ENCODE results near the gene TAOK1. TPM values are rescaled to one million over a fixed set of nuclear protein-coding genes. Genes with fewer than 3 reads are reported as not detected.
A peak's percentile ranks its signal among the peaks of the same experiment; 100 is the strongest.

Gene TAOK1
- total RNA-seq, 1 donor from 2014 or later = 100 TPM

GRCh38 chr17:29433541-29433940, 43.4 kb downstream of the TAOK1 start:
- peaks cover 96% of the 10 kb centered on the region for H3K79me2 ChIP-seq (ENCODE audit: insufficient read depth, low read length)
- Mint-ChIP-seq H3K36me3 (ENCODE audit: low read depth, unreplicated experiment) (peaks cover 9% of the 10 kb centered on the region), H3K9me3 (ENCODE audit: unreplicated experiment) (no peaks in the 10 kb centered on the region), H3K27me3 (ENCODE audit: low read depth, unreplicated experiment) (no peaks in the 10 kb centered on the region), H3K4me3 (ENCODE audit: unreplicated experiment) (no peak overlapping the region), H3K4me1 (ENCODE audit: low read depth, unreplicated experiment) (peaks cover 11% of the 10 kb centered on the region), H3K27ac (ENCODE audit: unreplicated experiment) (peak overlapping the region; percentile 35)
- H3K9ac ChIP-seq (ENCODE audit: low read length) = no peak overlapping the region
- no peaks in the 10 kb centered on the region for H3K36me3 ChIP-seq (ENCODE audit: insufficient read depth, low read length)
- no peaks in the 10 kb centered on the region for H3K27me3 ChIP-seq (ENCODE audit: insufficient read depth, low read length)
- H3K4me1 ChIP-seq (ENCODE audit: insufficient read depth, low read length) = no peaks in the 10 kb centered on the region
- H4K20me1 ChIP-seq (ENCODE audit: insufficient read depth, low read length) = peaks cover 83% of the 10 kb centered on the region
- TF ChIP-seq EZH2 (IDR thresholded peaks at IDR 0.05; ENCODE audit: insufficient read depth, low read length) = no peak
- no peak for TF ChIP-seq CTCF (IDR thresholded peaks at IDR 0.05; ENCODE audit: insufficient read depth, low read depth, low read length)
- no peak for DNase-seq (ENCODE audit: low read depth)
- no peaks in the 10 kb centered on the region for H3K9me3 ChIP-seq (ENCODE audit: insufficient read depth, low read depth, low read length)
- no peak overlapping the region for H3K4me3 ChIP-seq (ENCODE audit: insufficient read depth, low read depth, low read length)
- no peak for FAIRE-seq
- no peak overlapping the region for H3K27ac ChIP-seq (ENCODE audit: low read depth, low read length)
- no peak overlapping the region for H2AFZ ChIP-seq (ENCODE audit: low read depth, low read length)
- no peak overlapping the region for H3K4me2 ChIP-seq (ENCODE audit: low read length)

GRCh38 chr17:29434550-29434949, 44.4 kb downstream of the TAOK1 start:
- no peak overlapping the region for H3K27ac Mint-ChIP-seq (ENCODE audit: unreplicated experiment)

More at GRCh38 chr17:29434550-29434949, 44.4 kb downstream of the TAOK1 start:
- no peak overlapping the region for H3K4me3 Mint-ChIP-seq (ENCODE audit: unreplicated experiment)
- peaks cover 11% of the 10 kb centered on the region for H3K4me1 Mint-ChIP-seq (ENCODE audit: low read depth, unreplicated experiment)
- H3K4me3 ChIP-seq (ENCODE audit: insufficient read depth, low read depth, low read length) = no peak overlapping the region
- no peak overlapping the region for H2AFZ ChIP-seq (ENCODE audit: low read depth, low read length)
- no peaks in the 10 kb centered on the region for H3K4me1 ChIP-seq (ENCODE audit: insufficient read depth, low read length)
- no peaks in the 10 kb centered on the region for H3K27me3 Mint-ChIP-seq (ENCODE audit: low read depth, unreplicated experiment)
- no peaks in the 10 kb centered on the region for H3K9me3 Mint-ChIP-seq (ENCODE audit: unreplicated experiment)
- no peaks in the 10 kb centered on the region for H3K36me3 ChIP-seq (ENCODE audit: insufficient read depth, low read length)
- peaks cover 11% of the 10 kb centered on the region for H3K36me3 Mint-ChIP-seq (ENCODE audit: low read depth, unreplicated experiment)
- H4K20me1 ChIP-seq (ENCODE audit: insufficient read depth, low read length) = peaks cover 83% of the 10 kb centered on the region
- H3K27me3 ChIP-seq (ENCODE audit: insufficient read depth, low read length) = no peaks in the 10 kb centered on the region
- TF ChIP-seq EZH2 (IDR thresholded peaks at IDR 0.05; ENCODE audit: insufficient read depth, low read length) (no peak), CTCF (IDR thresholded peaks at IDR 0.05; ENCODE audit: insufficient read depth, low read depth, low read length) (no peak)
- no peaks in the 10 kb centered on the region for H3K9me3 ChIP-seq (ENCODE audit: insufficient read depth, low read depth, low read length)
- H3K27ac ChIP-seq (ENCODE audit: low read depth, low read length) = no peak overlapping the region
- H3K9ac ChIP-seq (ENCODE audit: low read length) = no peak overlapping the region
- FAIRE-seq (no peak), DNase-seq (ENCODE audit: low read depth) (no peak)
- H3K4me2 ChIP-seq (ENCODE audit: low read length) = no peak overlapping the region
- H3K79me2 ChIP-seq (ENCODE audit: insufficient read depth, low read length) = peaks cover 96% of the 10 kb centered on the region

Measured in astrocyte (in vitro differentiated cells and primary cell).